Suprapubic skin (tissue), 3 donors: Measurements from ENCODE around the gene NIPAL3.

ENCODE experiments used
- POLR2A ChIP-seq, 2 donors: fragments of 450-650 bp; IDR thresholded peaks; one replicate each; pipeline ENCODE4 v1.6.1; 2017; ENCODE audit warnings: antibody characterized with exemption in 2 of 2, mild to moderate bottlenecking in 2 of 2, moderate library complexity in 2 of 2
- TF ChIP-seq, protein P1 (sequence below), 2 donors: fragments of 200-600 bp in 1 of 2; fragments of 450-650 bp in 1 of 2; sonication (generic) in 1 of 2; IDR thresholded peaks; one replicate each; pipeline ENCODE4 v1.5.1; 2016 to 2019; ENCODE audit warnings: antibody characterized with exemption in 2 of 2, mild to moderate bottlenecking in 1 of 2, moderate library complexity in 1 of 2

DNA sequence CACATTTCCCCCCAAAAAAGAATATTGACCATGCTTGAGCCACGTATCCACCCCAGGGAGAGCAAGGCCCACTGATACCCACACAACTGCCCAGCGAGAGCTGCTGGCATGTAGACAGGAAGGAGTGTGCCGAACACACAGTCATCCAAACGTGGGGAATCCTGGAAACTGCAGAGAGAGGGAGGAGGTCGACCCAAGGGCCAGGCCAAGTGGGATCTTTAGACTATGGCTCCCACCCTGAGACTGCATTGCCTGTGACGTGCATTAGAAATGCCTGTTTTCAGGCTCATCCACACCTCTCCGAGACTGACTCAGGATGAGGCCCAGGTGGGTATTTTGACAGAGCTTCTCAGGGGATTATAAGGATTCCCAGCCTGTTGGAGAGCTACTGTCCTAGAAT lies 25.9 kb downstream of the NIPAL3 start:
- TF ChIP-seq, protein P1, sequence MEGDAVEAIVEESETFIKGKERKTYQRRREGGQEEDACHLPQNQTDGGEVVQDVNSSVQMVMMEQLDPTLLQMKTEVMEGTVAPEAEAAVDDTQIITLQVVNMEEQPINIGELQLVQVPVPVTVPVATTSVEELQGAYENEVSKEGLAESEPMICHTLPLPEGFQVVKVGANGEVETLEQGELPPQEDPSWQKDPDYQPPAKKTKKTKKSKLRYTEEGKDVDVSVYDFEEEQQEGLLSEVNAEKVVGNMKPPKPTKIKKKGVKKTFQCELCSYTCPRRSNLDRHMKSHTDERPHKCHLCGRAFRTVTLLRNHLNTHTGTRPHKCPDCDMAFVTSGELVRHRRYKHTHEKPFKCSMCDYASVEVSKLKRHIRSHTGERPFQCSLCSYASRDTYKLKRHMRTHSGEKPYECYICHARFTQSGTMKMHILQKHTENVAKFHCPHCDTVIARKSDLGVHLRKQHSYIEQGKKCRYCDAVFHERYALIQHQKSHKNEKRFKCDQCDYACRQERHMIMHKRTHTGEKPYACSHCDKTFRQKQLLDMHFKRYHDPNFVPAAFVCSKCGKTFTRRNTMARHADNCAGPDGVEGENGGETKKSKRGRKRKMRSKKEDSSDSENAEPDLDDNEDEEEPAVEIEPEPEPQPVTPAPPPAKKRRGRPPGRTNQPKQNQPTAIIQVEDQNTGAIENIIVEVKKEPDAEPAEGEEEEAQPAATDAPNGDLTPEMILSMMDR (IDR thresholded peaks at IDR 0.05) = no peak
- no peak for TF ChIP-seq POLR2A (IDR thresholded peaks at IDR 0.05)
